GM19238 (cell line): ENCODE measurements around the gene ZCWPW2.

Experiments
- DNase-seq: peaks from one replicate; pipeline ENCODE4 v3.0.0; 2011; ENCODE audit warnings: low spot score; ENCODE audit not compliant: insufficient read length

The ZCWPW2 gene

GRCh38 chr3:28575100-28575745 lies 226.7 kb downstream of the ZCWPW2 start:
- no peak for DNase-seq
